ENCODE data around the gene RPS6KA3.
"Not testable (repeated sequence)": the region's sequence is repeated elsewhere in the genome, so short reads cannot be mapped to it uniquely, and the experiment has no call there.

RPS6KA3 gene

GRCh38 chrX:20217271-20217670, 49.4 kb downstream of the RPS6KA3 start:
- no peak for DNase-seq

- no peak for DNase-seq
These were observed 51.1 kb downstream of the RPS6KA3 start for GRCh38 chrX:20215565-20215964.

GRCh38 chrX:20212486-20213089, 54.1 kb downstream of the RPS6KA3 start:
- DNase-seq: peak; percentile 37

GRCh38 chrX:20211261-20211786, 55.4 kb downstream of the RPS6KA3 start:
- no peak for DNase-seq

- peak; percentile 13 for DNase-seq
These were observed 60.6 kb downstream of the RPS6KA3 start for GRCh38 chrX:20205927-20206708.

- DNase-seq: no peak
These were observed 62.4 kb downstream of the RPS6KA3 start for GRCh38 chrX:20204351-20204750.

GRCh38 chrX:20197641-20198210, 69.0 kb downstream of the RPS6KA3 start:
- no peak for DNase-seq

GRCh38 chrX:20189171-20189570, 77.5 kb downstream of the RPS6KA3 start:
- DNase-seq: no peak

- DNase-seq: peak; percentile 50
These were observed 84.9 kb downstream of the RPS6KA3 start for GRCh38 chrX:20181598-20182329.

GRCh38 chrX:20177093-20177492, 89.6 kb downstream of the RPS6KA3 start:
- DNase-seq: no peak

GRCh38 chrX:20173856-20174255, 92.9 kb downstream of the RPS6KA3 start:
- DNase-seq: no peak

GRCh38 chrX:20173313-20173712, 93.4 kb downstream of the RPS6KA3 start:
- no peak for DNase-seq

GRCh38 chrX:20171887-20172286, 94.8 kb downstream of the RPS6KA3 start:
- DNase-seq: no peak

GRCh38 chrX:20162516-20162915, 104.2 kb downstream of the RPS6KA3 start:
- not testable (repeated sequence) for DNase-seq

GRCh38 chrX:20159797-20160385, 106.8 kb downstream of the RPS6KA3 start:
- DNase-seq: no peak

- no peak for DNase-seq
These were observed 115.0 kb downstream of the RPS6KA3 start for GRCh38 chrX:20151689-20152088.

GRCh38 chrX:20149326-20149725, 117.4 kb downstream of the RPS6KA3 start:
- no peak for DNase-seq

GRCh38 chrX:20147561-20147960, 119.1 kb downstream of the RPS6KA3 start:
- DNase-seq: no peak

GRCh38 chrX:20144491-20144890, 122.2 kb downstream of the RPS6KA3 start:
- peak; percentile 30 for DNase-seq

- DNase-seq: no peak
These were observed 123.1 kb downstream of the RPS6KA3 start for GRCh38 chrX:20143561-20143960.

GRCh38 chrX:20143111-20143510, 123.6 kb downstream of the RPS6KA3 start:
- no peak for DNase-seq

- DNase-seq: peak; percentile 100
These were observed 125.2 kb downstream of the RPS6KA3 start, which contains the start of gene EIF1AX for GRCh38 chrX:20141281-20142220. TSS of gene EIF1AX (minus strand) at chrX:20141838. CDS start at chrX:20141640, 198 bp downstream.
